HepG2 (cell line): ENCODE measurements around the gene PACS1.
"Not testable (repeated sequence)": the region's sequence is repeated elsewhere in the genome, so short reads cannot be mapped to it uniquely, and the experiment has no call there.

Experiments
- ATF3 ChIP-seq: sonication (generic); formaldehyde crosslinking; IDR thresholded peaks from 2 replicates; pipeline ENCODE4 v1.4.0; 2020; ENCODE audit warnings: missing genetic modification reagents
- CHD2 ChIP-seq: IDR thresholded peaks from 2 replicates; pipeline ENCODE4 v1.6.1; 2011; ENCODE audit warnings: low read depth, low read length, improper control_type of control experiment
- CTCF ChIP-seq: sonication (generic); formaldehyde crosslinking; IDR thresholded peaks from 2 replicates; pipeline ENCODE4 v1.5.0; 2020; ENCODE audit warnings: mild to moderate bottlenecking, missing genetic modification reagents, moderate library complexity
- FOXK2 ChIP-seq: fragments of 450-650 bp; IDR thresholded peaks from 2 replicates; pipeline ENCODE4 v1.6.1; 2016
- HDAC2 ChIP-seq: sonication (generic); formaldehyde crosslinking; IDR thresholded peaks from 2 replicates; pipeline ENCODE4 v1.4.0; 2020; ENCODE audit warnings: missing genetic modification reagents
- HNF1A ChIP-seq, 2 experiments: sonication (generic) in 1 of 2; formaldehyde crosslinking in 1 of 2; IDR thresholded peaks; 2 replicates each; pipeline versions ENCODE4 v1.4.0 to v1.6.1; 2016 to 2020; ENCODE audit warnings: borderline replicate concordance in 1 of 2, low read depth in 1 of 2, mild to moderate bottlenecking in 1 of 2, missing genetic modification reagents in 1 of 2
- JUND ChIP-seq: sonication (generic); formaldehyde crosslinking; IDR thresholded peaks from 2 replicates; pipeline ENCODE4 v1.8.0; 2022; ENCODE audit warnings: mild to moderate bottlenecking, missing genetic modification reagents
- POLR2AphosphoS5 ChIP-seq: IDR thresholded peaks from 2 replicates; pipeline ENCODE4 v1.6.1; 2012; ENCODE audit warnings: low read depth, low read length
- RFX5 ChIP-seq: IDR thresholded peaks from 2 replicates; pipeline ENCODE4 v1.6.1; 2011; ENCODE audit warnings: low read depth, low read length, improper control_type of control experiment
- ZFP36 ChIP-seq: fragments of 150-350 bp; IDR thresholded peaks from 2 replicates; pipeline ENCODE4 v1.6.1; 2018; ENCODE audit warnings: borderline replicate concordance, low read length, low read depth; ENCODE audit not compliant: partially characterized antibody
- ZNF720 ChIP-seq: sonication (generic); formaldehyde crosslinking; IDR thresholded peaks from 2 replicates; pipeline ENCODE4 v1.4.0; 2020; ENCODE audit warnings: missing genetic modification reagents

- TF ChIP-seq CTCF; CHD2; HDAC2 (CRISPR knock-in tag); POLR2AphosphoS5; ZFP36; HNF1A (IDR thresholded peaks at IDR 0.05; ENCODE audit: low read depth); HNF1A (CRISPR knock-in tag; IDR thresholded peaks at IDR 0.05; ENCODE audit: borderline replicate concordance); FOXK2; ATF3; ZNF720 (CRISPR knock-in tag); RFX5; JUND (CRISPR knock-in tag): not testable (repeated sequence)
Measured at GRCh38 chr11:66099746-66100145, 29.7 kb downstream of the PACS1 start.
